Activated CD8-positive, alpha-beta memory T cell treated with anti-CD3 and anti-CD28 coated beads, Interleukin-2, amount 50 U/mL, for 24 hours (primary cell): Measurements from ENCODE around the gene ASAP3.

Source experiments
- DNase-seq: peaks from one replicate; pipeline ENCODE4 v3.0.0-alpha.2; 2020; ENCODE audit errors: extremely low read depth

ASAP3 gene

GRCh38 chr1:23483321-23484252, at the start of gene ASAP3:
TSS of gene ASAP3 (minus strand) at chr1:23484179. CDS start at chr1:23484133, 46 bp downstream.
- DNase-seq: no peak

GRCh38 chr1:23533246-23534023, 49.5 kb upstream of the ASAP3 start:
- DNase-seq: no peak

GRCh38 chr1:23531562-23532094, 47.6 kb upstream of the ASAP3 start:
- DNase-seq: no peak

GRCh38 chr1:23530747-23531561, 47.0 kb upstream of the ASAP3 start, which contains the start of gene E2F2:
TSS of gene E2F2 (minus strand) at chr1:23531233. CDS start at chr1:23530793, 440 bp downstream.
- peak; percentile 47 for DNase-seq

GRCh38 chr1:23530087-23530746, 46.2 kb upstream of the ASAP3 start:
- no peak for DNase-seq

- no peak for DNase-seq
Observed at GRCh38 chr1:23529146-23530086, 45.4 kb upstream of the ASAP3 start.

GRCh38 chr1:23528250-23528978, 44.4 kb upstream of the ASAP3 start:
- peak; percentile 63 for DNase-seq

GRCh38 chr1:23527900-23528249, 43.9 kb upstream of the ASAP3 start:
- DNase-seq: no peak

GRCh38 chr1:23527366-23527765, 43.4 kb upstream of the ASAP3 start:
- no peak for DNase-seq

GRCh38 chr1:23526329-23527041, 42.5 kb upstream of the ASAP3 start:
- DNase-seq: no peak

GRCh38 chr1:23525558-23526250, 41.7 kb upstream of the ASAP3 start:
- DNase-seq: no peak

GRCh38 chr1:23524716-23525401, 40.9 kb upstream of the ASAP3 start:
- no peak for DNase-seq

GRCh38 chr1:23524163-23524562, 40.2 kb upstream of the ASAP3 start:
- DNase-seq: no peak

- no peak for DNase-seq
Observed at GRCh38 chr1:23522244-23522982, 38.4 kb upstream of the ASAP3 start.

- DNase-seq: no peak
Observed at GRCh38 chr1:23521588-23521987, 37.6 kb upstream of the ASAP3 start.

- no peak for DNase-seq
Observed at GRCh38 chr1:23517581-23517980, 33.6 kb upstream of the ASAP3 start.

GRCh38 chr1:23515905-23516304, 31.9 kb upstream of the ASAP3 start:
- DNase-seq: no peak
